Activated CD4-positive, alpha-beta T cell treated with anti-CD3 and anti-CD28 coated beads, Interleukin-2, amount 50 U/mL, for 16 hours (primary cell): ENCODE measurements around the gene WNK2.
"Not testable (repeated sequence)": the region's sequence is repeated elsewhere in the genome, so short reads cannot be mapped to it uniquely, and the experiment has no call there.

ENCODE experiments used
- DNase-seq: peaks from one replicate; pipeline ENCODE4 v3.0.0-alpha.2; 2020

The WNK2 gene

GRCh38 chr9:93315118-93315517 is 131.2 kb downstream of the WNK2 start:
- DNase-seq = no peak

GRCh38 chr9:93315960-93316359 is 132.0 kb downstream of the WNK2 start:
- no peak for DNase-seq

- no peak for DNase-seq
These were observed 133.0 kb downstream of the WNK2 start for GRCh38 chr9:93316726-93317494.

- no peak for DNase-seq
These were observed 133.7 kb downstream of the WNK2 start for GRCh38 chr9:93317495-93318094.

- no peak for DNase-seq
These were observed 134.5 kb downstream of the WNK2 start for GRCh38 chr9:93318480-93318879.

- no peak for DNase-seq
These were observed 135.5 kb downstream of the WNK2 start for GRCh38 chr9:93319301-93319991.

GRCh38 chr9:93319992-93320500 is 136.1 kb downstream of the WNK2 start:
- DNase-seq = no peak

- no peak for DNase-seq
These were observed 136.8 kb downstream of the WNK2 start for GRCh38 chr9:93320591-93321219.

GRCh38 chr9:93321220-93321610 is 137.3 kb downstream of the WNK2 start:
- no peak for DNase-seq

GRCh38 chr9:93323446-93323954 is 139.6 kb downstream of the WNK2 start:
- DNase-seq = not testable (repeated sequence)

GRCh38 chr9:93324191-93324834 is 140.4 kb downstream of the WNK2 start:
- no peak for DNase-seq

GRCh38 chr9:93325307-93326035 is 141.5 kb downstream of the WNK2 start:
- no peak for DNase-seq

- no peak for DNase-seq
These were observed 142.1 kb downstream of the WNK2 start for GRCh38 chr9:93326056-93326455.

- DNase-seq = no peak
These were observed 142.7 kb downstream of the WNK2 start for GRCh38 chr9:93326654-93327053.

- no peak for DNase-seq
These were observed 145.8 kb downstream of the WNK2 start for GRCh38 chr9:93329629-93330280.

GRCh38 chr9:93332317-93332716 is 148.4 kb downstream of the WNK2 start:
- DNase-seq = no peak

GRCh38 chr9:93336720-93337119 is 152.8 kb downstream of the WNK2 start:
- DNase-seq = no peak

- not testable (repeated sequence) for DNase-seq
These were observed 154.3 kb downstream of the WNK2 start for GRCh38 chr9:93338196-93338595.

- DNase-seq = no peak
These were observed 156.2 kb downstream of the WNK2 start for GRCh38 chr9:93340091-93340490.

GRCh38 chr9:93341820-93342219 is 157.9 kb downstream of the WNK2 start:
- DNase-seq = not testable (repeated sequence)

- not testable (repeated sequence) for DNase-seq
These were observed 158.5 kb downstream of the WNK2 start for GRCh38 chr9:93342428-93342827.
